Nephron progenitor cell (in vitro differentiated cells): ENCODE results near the gene MVK.

ENCODE experiments used
- DNase-seq: peaks from one replicate; pipeline ENCODE4 v3.0.0; 2021
- H3K27ac Mint-ChIP-seq: 2 replicates; pipeline ENCODE4 v1.8.0; 2021; ENCODE audit warnings: mild to moderate bottlenecking, moderate library complexity, mixed read lengths
- H3K27me3 Mint-ChIP-seq: 2 replicates; pipeline ENCODE4 v1.8.0; 2021; ENCODE audit warnings: mild to moderate bottlenecking, low read depth, mixed read lengths; ENCODE audit not compliant: poor library complexity
- H3K36me3 Mint-ChIP-seq: 2 replicates; pipeline ENCODE4 v1.8.0; 2021; ENCODE audit warnings: low read depth, mixed read lengths
- H3K4me1 Mint-ChIP-seq: 2 replicates; pipeline ENCODE4 v1.8.0; 2021; ENCODE audit warnings: mixed read lengths
- H3K4me3 Mint-ChIP-seq: 2 replicates; pipeline ENCODE4 v1.8.0; 2021; ENCODE audit warnings: mild to moderate bottlenecking, moderate library complexity, mixed read lengths
- H3K9me3 Mint-ChIP-seq: 2 replicates; pipeline ENCODE4 v1.8.0; 2021; ENCODE audit warnings: mild to moderate bottlenecking, moderate library complexity, mixed read lengths
- CTCF ChIP-seq: fragments of 200-600 bp; sonication (generic); IDR thresholded peaks from 2 replicates; pipeline ENCODE4 v1.5.0; 2021; ENCODE audit warnings: antibody characterized with exemption

MVK gene

GRCh38 chr12:109579639-109580038 is 6.0 kb downstream of the MVK start:
- Mint-ChIP-seq H3K4me3 (no peak overlapping the region), H3K36me3 (peaks cover 50% of the 10 kb centered on the region), H3K9me3 (no peaks in the 10 kb centered on the region), H3K27me3 (no peaks in the 10 kb centered on the region), H3K4me1 (peaks cover 18% of the 10 kb centered on the region), H3K27ac (no peak overlapping the region)
- DNase-seq: no peak
- TF ChIP-seq CTCF: no peak

- peaks cover 50% of the 10 kb centered on the region for H3K36me3 Mint-ChIP-seq
- H3K9me3 Mint-ChIP-seq: no peaks in the 10 kb centered on the region
- TF ChIP-seq CTCF: no peak
- no peaks in the 10 kb centered on the region for H3K27me3 Mint-ChIP-seq
- no peak for DNase-seq
- H3K27ac Mint-ChIP-seq: peak overlapping the region; percentile 38
- H3K4me1 Mint-ChIP-seq: peaks cover 12% of the 10 kb centered on the region
- H3K4me3 Mint-ChIP-seq: no peak overlapping the region
These were observed 6.7 kb downstream of the MVK start for GRCh38 chr12:109580272-109580671.

GRCh38 chr12:109580684-109581333 is 7.2 kb downstream of the MVK start:
- peaks cover 51% of the 10 kb centered on the region for H3K36me3 Mint-ChIP-seq
- H3K4me1 Mint-ChIP-seq: peaks cover 12% of the 10 kb centered on the region
- H3K4me3 Mint-ChIP-seq: no peak overlapping the region
- TF ChIP-seq CTCF: no peak
- H3K27me3 Mint-ChIP-seq: no peaks in the 10 kb centered on the region
- DNase-seq: no peak
- H3K9me3 Mint-ChIP-seq: no peaks in the 10 kb centered on the region
- peak overlapping the region; percentile 38 for H3K27ac Mint-ChIP-seq

GRCh38 chr12:109581334-109581691 is 7.7 kb downstream of the MVK start:
- Mint-ChIP-seq H3K27ac (peak overlapping the region; percentile 75), H3K9me3 (no peaks in the 10 kb centered on the region), H3K27me3 (no peaks in the 10 kb centered on the region), H3K4me3 (no peak overlapping the region), H3K4me1 (peaks cover 17% of the 10 kb centered on the region), H3K36me3 (peaks cover 47% of the 10 kb centered on the region)
- no peak for DNase-seq
- no peak for TF ChIP-seq CTCF

- TF ChIP-seq CTCF: no peak
- Mint-ChIP-seq H3K4me3 (no peak overlapping the region), H3K36me3 (peaks cover 43% of the 10 kb centered on the region), H3K27me3 (no peaks in the 10 kb centered on the region), H3K27ac (peak overlapping the region; percentile 69), H3K4me1 (peaks cover 21% of the 10 kb centered on the region), H3K9me3 (no peaks in the 10 kb centered on the region)
- DNase-seq: no peak
These were observed 8.3 kb downstream of the MVK start for GRCh38 chr12:109581856-109582255.

GRCh38 chr12:109582636-109583035 is 9.0 kb downstream of the MVK start:
- no peak for TF ChIP-seq CTCF
- Mint-ChIP-seq H3K36me3 (peaks cover 36% of the 10 kb centered on the region), H3K27ac (no peak overlapping the region), H3K4me1 (peaks cover 24% of the 10 kb centered on the region), H3K27me3 (no peaks in the 10 kb centered on the region), H3K4me3 (no peak overlapping the region), H3K9me3 (no peaks in the 10 kb centered on the region)
- no peak for DNase-seq
